ENCODE measurements around the gene GPC6. TPM values are rescaled to one million over a fixed set of nuclear protein-coding genes. Genes with fewer than 3 reads are reported as not detected.

Gene GPC6
- total and polyA plus RNA-seq, 4 donors: 5.9 to 29.1 (median 18.2) TPM

DNA sequence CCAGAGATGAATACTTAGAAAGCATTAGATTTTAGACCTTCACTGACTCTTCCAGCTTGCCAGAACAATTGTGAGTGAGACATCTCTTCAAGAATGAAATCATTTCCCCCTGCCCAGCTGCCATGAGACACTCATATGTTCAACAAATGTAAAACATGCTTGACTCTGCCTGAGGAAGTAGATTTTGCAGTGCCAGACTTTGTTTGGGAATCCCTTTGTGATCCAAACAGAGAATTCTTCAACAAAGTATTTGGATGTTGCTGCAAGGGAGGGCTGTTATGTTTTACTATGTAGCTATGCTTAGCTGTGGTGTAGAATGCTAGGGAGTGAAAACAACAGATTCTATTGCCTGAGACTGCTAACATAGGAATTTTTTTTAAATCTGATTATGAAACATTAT is 836.5 kb downstream of the GPC6 start:
- Histone ChIP-seq H3K36me3 (ENCODE audit: control insufficient read depth in 4 of 4, insufficient read depth in 3 of 4, low read depth in 1 of 4, low read length in 3 of 4) (no peaks in the 10 kb centered on the region), H3K9me3 (ENCODE audit: control insufficient read depth in 4 of 4, low read length in 3 of 4) (no peaks in the 10 kb centered on the region), H3K27me3 (ENCODE audit: control insufficient read depth in 4 of 4, insufficient read depth in 4 of 4, low read length in 3 of 4) (no peaks in the 10 kb centered on the region), H3K9ac (ENCODE audit: low read depth in 1 of 2, low read length in 2 of 2) (no peak overlapping the region), H3K4me1 (ENCODE audit: control insufficient read depth in 4 of 4, insufficient read depth in 4 of 4, low read length in 3 of 4) (no peaks in the 10 kb centered on the region), H3K27ac (ENCODE audit: low read depth in 1 of 2, low read length in 2 of 2) (no peak overlapping the region), H3K4me3 (ENCODE audit: low read depth in 1 of 3, low read length in 3 of 3) (no peak overlapping the region)
- DNase-seq (ENCODE audit: low spot score): no peak
- TF ChIP-seq FOXA2 (IDR thresholded peaks at IDR 0.05): no peak
- no peak for TF ChIP-seq YY1 (IDR thresholded peaks at IDR 0.05)
- no peak for TF ChIP-seq SP1 (IDR thresholded peaks at IDR 0.05)
- TF ChIP-seq HNF4G (IDR thresholded peaks at IDR 0.05): no peak
- TF ChIP-seq RXRA (IDR thresholded peaks at IDR 0.05): no peak
- no peak for TF ChIP-seq RAD21 (IDR thresholded peaks at IDR 0.05)
- TF ChIP-seq HNF4A (conservative IDR thresholded peaks at IDR 0.05): no peak
- TF ChIP-seq NR2F2 (IDR thresholded peaks at IDR 0.05): no peak

DNA sequence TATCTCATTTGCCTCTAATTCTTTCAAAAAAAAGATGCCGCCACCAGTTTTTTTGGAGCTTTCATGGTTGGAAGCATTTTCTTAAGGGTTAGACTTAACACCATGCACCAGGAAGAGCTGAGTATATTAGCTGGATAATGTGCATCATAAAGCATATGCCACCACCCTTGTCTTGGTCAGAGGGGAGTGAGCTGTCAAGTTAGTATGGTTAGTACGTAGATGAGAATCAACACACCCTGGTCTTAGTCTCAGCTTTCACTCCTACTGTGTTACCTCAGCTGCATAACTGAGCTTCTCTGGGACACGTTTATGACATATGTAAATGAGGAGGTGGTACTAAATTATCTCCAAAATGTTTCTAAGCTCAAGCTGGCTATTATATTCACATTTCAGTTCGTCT is 837.2 kb downstream of the GPC6 start:
- H3K9ac ChIP-seq (ENCODE audit: low read depth in 1 of 2, low read length in 2 of 2): no peak overlapping the region
- TF ChIP-seq, protein P1, sequence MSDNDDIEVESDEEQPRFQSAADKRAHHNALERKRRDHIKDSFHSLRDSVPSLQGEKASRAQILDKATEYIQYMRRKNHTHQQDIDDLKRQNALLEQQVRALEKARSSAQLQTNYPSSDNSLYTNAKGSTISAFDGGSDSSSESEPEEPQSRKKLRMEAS (IDR thresholded peaks at IDR 0.05): no peak
- TF ChIP-seq EGR1 (IDR thresholded peaks at IDR 0.05; ENCODE audit: low read depth in 2 of 2): no peak
- TF ChIP-seq FOXA2 (IDR thresholded peaks at IDR 0.05): no peak
- TF ChIP-seq JUND (IDR thresholded peaks at IDR 0.05): no peak
- TF ChIP-seq NR2F2 (IDR thresholded peaks at IDR 0.05): no peak
- TF ChIP-seq, protein P2, sequence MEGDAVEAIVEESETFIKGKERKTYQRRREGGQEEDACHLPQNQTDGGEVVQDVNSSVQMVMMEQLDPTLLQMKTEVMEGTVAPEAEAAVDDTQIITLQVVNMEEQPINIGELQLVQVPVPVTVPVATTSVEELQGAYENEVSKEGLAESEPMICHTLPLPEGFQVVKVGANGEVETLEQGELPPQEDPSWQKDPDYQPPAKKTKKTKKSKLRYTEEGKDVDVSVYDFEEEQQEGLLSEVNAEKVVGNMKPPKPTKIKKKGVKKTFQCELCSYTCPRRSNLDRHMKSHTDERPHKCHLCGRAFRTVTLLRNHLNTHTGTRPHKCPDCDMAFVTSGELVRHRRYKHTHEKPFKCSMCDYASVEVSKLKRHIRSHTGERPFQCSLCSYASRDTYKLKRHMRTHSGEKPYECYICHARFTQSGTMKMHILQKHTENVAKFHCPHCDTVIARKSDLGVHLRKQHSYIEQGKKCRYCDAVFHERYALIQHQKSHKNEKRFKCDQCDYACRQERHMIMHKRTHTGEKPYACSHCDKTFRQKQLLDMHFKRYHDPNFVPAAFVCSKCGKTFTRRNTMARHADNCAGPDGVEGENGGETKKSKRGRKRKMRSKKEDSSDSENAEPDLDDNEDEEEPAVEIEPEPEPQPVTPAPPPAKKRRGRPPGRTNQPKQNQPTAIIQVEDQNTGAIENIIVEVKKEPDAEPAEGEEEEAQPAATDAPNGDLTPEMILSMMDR (IDR thresholded peaks at IDR 0.05; ENCODE audit: low read depth, low read length, missing input control): no peak
- no peak for TF ChIP-seq FOXA1 (IDR thresholded peaks at IDR 0.05)
- TF ChIP-seq GABPA (IDR thresholded peaks at IDR 0.05 in 1 of 2, conservative IDR thresholded peaks at IDR 0.05 in 1 of 2): no peak
- no peak for TF ChIP-seq TAF1 (conservative IDR thresholded peaks at IDR 0.05)
- TF ChIP-seq, protein P3, sequence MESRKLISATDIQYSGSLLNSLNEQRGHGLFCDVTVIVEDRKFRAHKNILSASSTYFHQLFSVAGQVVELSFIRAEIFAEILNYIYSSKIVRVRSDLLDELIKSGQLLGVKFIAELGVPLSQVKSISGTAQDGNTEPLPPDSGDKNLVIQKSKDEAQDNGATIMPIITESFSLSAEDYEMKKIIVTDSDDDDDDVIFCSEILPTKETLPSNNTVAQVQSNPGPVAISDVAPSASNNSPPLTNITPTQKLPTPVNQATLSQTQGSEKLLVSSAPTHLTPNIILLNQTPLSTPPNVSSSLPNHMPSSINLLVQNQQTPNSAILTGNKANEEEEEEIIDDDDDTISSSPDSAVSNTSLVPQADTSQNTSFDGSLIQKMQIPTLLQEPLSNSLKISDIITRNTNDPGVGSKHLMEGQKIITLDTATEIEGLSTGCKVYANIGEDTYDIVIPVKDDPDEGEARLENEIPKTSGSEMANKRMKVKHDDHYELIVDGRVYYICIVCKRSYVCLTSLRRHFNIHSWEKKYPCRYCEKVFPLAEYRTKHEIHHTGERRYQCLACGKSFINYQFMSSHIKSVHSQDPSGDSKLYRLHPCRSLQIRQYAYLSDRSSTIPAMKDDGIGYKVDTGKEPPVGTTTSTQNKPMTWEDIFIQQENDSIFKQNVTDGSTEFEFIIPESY (IDR thresholded peaks at IDR 0.05): no peak
- no peak for TF ChIP-seq RXRA (IDR thresholded peaks at IDR 0.05)
- TF ChIP-seq, protein P4, sequence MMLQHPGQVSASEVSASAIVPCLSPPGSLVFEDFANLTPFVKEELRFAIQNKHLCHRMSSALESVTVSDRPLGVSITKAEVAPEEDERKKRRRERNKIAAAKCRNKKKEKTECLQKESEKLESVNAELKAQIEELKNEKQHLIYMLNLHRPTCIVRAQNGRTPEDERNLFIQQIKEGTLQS (IDR thresholded peaks at IDR 0.05): no peak
- no peak for TF ChIP-seq YY1 (IDR thresholded peaks at IDR 0.05)
- no peak for TF ChIP-seq HNF4A (conservative IDR thresholded peaks at IDR 0.05)
- no peak for TF ChIP-seq HNF4G (IDR thresholded peaks at IDR 0.05)
- TF ChIP-seq SP1 (IDR thresholded peaks at IDR 0.05): no peak
- no peak for TF ChIP-seq RAD21 (IDR thresholded peaks at IDR 0.05)
- TF ChIP-seq, protein P5, sequence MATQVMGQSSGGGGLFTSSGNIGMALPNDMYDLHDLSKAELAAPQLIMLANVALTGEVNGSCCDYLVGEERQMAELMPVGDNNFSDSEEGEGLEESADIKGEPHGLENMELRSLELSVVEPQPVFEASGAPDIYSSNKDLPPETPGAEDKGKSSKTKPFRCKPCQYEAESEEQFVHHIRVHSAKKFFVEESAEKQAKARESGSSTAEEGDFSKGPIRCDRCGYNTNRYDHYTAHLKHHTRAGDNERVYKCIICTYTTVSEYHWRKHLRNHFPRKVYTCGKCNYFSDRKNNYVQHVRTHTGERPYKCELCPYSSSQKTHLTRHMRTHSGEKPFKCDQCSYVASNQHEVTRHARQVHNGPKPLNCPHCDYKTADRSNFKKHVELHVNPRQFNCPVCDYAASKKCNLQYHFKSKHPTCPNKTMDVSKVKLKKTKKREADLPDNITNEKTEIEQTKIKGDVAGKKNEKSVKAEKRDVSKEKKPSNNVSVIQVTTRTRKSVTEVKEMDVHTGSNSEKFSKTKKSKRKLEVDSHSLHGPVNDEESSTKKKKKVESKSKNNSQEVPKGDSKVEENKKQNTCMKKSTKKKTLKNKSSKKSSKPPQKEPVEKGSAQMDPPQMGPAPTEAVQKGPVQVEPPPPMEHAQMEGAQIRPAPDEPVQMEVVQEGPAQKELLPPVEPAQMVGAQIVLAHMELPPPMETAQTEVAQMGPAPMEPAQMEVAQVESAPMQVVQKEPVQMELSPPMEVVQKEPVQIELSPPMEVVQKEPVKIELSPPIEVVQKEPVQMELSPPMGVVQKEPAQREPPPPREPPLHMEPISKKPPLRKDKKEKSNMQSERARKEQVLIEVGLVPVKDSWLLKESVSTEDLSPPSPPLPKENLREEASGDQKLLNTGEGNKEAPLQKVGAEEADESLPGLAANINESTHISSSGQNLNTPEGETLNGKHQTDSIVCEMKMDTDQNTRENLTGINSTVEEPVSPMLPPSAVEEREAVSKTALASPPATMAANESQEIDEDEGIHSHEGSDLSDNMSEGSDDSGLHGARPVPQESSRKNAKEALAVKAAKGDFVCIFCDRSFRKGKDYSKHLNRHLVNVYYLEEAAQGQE (IDR thresholded peaks at IDR 0.05): no peak
- DNase-seq (ENCODE audit: low spot score): no peak
- no peaks in the 10 kb centered on the region for H3K9me3 ChIP-seq (ENCODE audit: control insufficient read depth in 4 of 4, low read length in 3 of 4)
- H3K27ac ChIP-seq (ENCODE audit: low read depth in 1 of 2, low read length in 2 of 2): no peak overlapping the region
- H3K27me3 ChIP-seq (ENCODE audit: control insufficient read depth in 4 of 4, insufficient read depth in 4 of 4, low read length in 3 of 4): no peaks in the 10 kb centered on the region
- no peaks in the 10 kb centered on the region for H3K4me1 ChIP-seq (ENCODE audit: control insufficient read depth in 4 of 4, insufficient read depth in 4 of 4, low read length in 3 of 4)
- H3K36me3 ChIP-seq (ENCODE audit: control insufficient read depth in 4 of 4, insufficient read depth in 3 of 4, low read depth in 1 of 4, low read length in 3 of 4): no peaks in the 10 kb centered on the region
- no peak overlapping the region for H3K4me3 ChIP-seq (ENCODE audit: low read depth in 1 of 3, low read length in 3 of 3)
- WGBS: 83% methylated on average over 4 of the region's 4 CpGs

Measured in liver (tissue), 9 donors.